ENCODE data around the gene WDFY2. TPM values are rescaled to one million over a fixed set of nuclear protein-coding genes. Genes with fewer than 3 reads are reported as not detected.
"Not testable (repeated sequence)": the region's sequence is repeated elsewhere in the genome, so short reads cannot be mapped to it uniquely, and the experiment has no call there.

WDFY2 gene
- total and polyA plus RNA-seq, 4 donors: 2.5 to 24.4 (median 11.2) TPM

- H3K36me3 ChIP-seq (ENCODE audit: control insufficient read depth in 1 of 2, insufficient read depth in 2 of 2, low read length in 1 of 2): no peaks in the 10 kb centered on the region
- peaks cover 6 to 10% of the 10 kb centered on the region in 2 donors for H3K4me1 ChIP-seq (ENCODE audit: control insufficient read depth in 1 of 2, insufficient read depth in 2 of 2, low read length in 2 of 2)
- no peaks in the 10 kb centered on the region for H3K9me3 ChIP-seq (ENCODE audit: control insufficient read depth, low read length)
- ATAC-seq (ENCODE audit: low FRiP score) (no peak), DNase-seq (no peak)
- H3K27ac ChIP-seq (ENCODE audit: low read depth in 1 of 2, low read length in 2 of 2): peak overlapping the region in 1 of 2 donors; percentile 57
- no peaks in the 10 kb centered on the region for H3K27me3 ChIP-seq (ENCODE audit: control insufficient read depth in 1 of 2, insufficient read depth in 2 of 2, low read length in 1 of 2)
- intact Hi-C loops (cut with DNase I): no loop called here
- no peak overlapping the region for H3K4me3 ChIP-seq (ENCODE audit: low read length in 2 of 2)
- 9 to 15% methylated on average over 1 of the region's 1 CpG for WGBS, 2 donors
Observed at GRCh38 chr13:51590231-51590970, 6.1 kb downstream of the WDFY2 start.

DNA sequence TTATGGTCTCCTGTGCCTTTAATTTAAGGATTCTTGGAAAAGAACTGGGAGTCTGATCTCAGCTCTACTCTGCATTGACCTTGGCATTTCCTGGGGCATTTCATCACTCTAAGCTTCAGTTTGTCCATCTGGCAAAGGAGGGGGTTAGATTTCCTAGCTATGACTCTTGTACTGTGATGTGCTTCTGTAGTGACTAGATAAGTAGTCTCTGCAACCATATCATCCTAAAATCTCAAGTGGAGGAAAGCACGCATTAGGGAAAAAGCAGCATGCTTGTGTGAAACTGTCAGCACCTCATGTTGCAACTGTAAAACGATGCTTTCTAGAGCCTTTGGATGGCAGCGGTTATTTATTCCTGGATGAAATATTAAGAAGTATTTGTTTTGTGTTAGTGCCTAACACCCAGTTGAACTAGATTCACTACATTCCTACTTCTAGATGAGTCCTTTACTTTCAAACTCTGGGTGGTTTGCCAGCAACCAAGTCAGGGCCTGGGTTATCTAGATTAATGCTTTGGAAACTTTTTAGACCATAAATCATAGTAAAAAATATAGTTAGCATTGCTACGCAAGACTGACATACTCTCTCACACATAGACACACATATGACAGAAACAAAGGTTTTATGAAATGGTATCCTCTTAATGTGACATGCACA is 6.8 kb downstream of the WDFY2 start:
- peaks cover 6 to 10% of the 10 kb centered on the region in 2 donors for H3K4me1 ChIP-seq (ENCODE audit: control insufficient read depth in 1 of 2, insufficient read depth in 2 of 2, low read length in 2 of 2)
- intact Hi-C loops (cut with DNase I): no loop called here
- no peak for DNase-seq

GRCh38 chr13:51591938-51592337 is 7.7 kb downstream of the WDFY2 start:
- H3K27ac ChIP-seq (ENCODE audit: low read depth in 1 of 2, low read length in 2 of 2): peak overlapping the region in 1 of 2 donors; percentile 57
- WGBS, 2 donors: 82 to 85% methylated on average over 1 of the region's 1 CpG
- H3K27me3 ChIP-seq (ENCODE audit: control insufficient read depth in 1 of 2, insufficient read depth in 2 of 2, low read length in 1 of 2); intact Hi-C loops (cut with DNase I); ATAC-seq (ENCODE audit: low FRiP score); H3K36me3 ChIP-seq (ENCODE audit: control insufficient read depth in 1 of 2, insufficient read depth in 2 of 2, low read length in 1 of 2); H3K9me3 ChIP-seq (ENCODE audit: control insufficient read depth, low read length); DNase-seq; H3K4me1 ChIP-seq (ENCODE audit: control insufficient read depth in 1 of 2, insufficient read depth in 2 of 2, low read length in 2 of 2); H3K4me3 ChIP-seq (ENCODE audit: low read length in 2 of 2): not testable (repeated sequence)

More for the DNA sequence above, 6.8 kb downstream of the WDFY2 start:
- Histone ChIP-seq H3K27ac (ENCODE audit: low read depth in 1 of 2, low read length in 2 of 2) (peak overlapping the region; percentile 12 to 57), H3K36me3 (ENCODE audit: control insufficient read depth in 1 of 2, insufficient read depth in 2 of 2, low read length in 1 of 2) (no peaks in the 10 kb centered on the region), H3K9me3 (ENCODE audit: control insufficient read depth, low read length) (no peaks in the 10 kb centered on the region), H3K27me3 (ENCODE audit: control insufficient read depth in 1 of 2, insufficient read depth in 2 of 2, low read length in 1 of 2) (no peaks in the 10 kb centered on the region), H3K4me3 (ENCODE audit: low read length in 2 of 2) (no peak overlapping the region)
- 3 to 6% methylated on average over 4 of the region's 4 CpGs for WGBS, 2 donors
- peak; percentile 78 for ATAC-seq (ENCODE audit: low FRiP score)

DNA sequence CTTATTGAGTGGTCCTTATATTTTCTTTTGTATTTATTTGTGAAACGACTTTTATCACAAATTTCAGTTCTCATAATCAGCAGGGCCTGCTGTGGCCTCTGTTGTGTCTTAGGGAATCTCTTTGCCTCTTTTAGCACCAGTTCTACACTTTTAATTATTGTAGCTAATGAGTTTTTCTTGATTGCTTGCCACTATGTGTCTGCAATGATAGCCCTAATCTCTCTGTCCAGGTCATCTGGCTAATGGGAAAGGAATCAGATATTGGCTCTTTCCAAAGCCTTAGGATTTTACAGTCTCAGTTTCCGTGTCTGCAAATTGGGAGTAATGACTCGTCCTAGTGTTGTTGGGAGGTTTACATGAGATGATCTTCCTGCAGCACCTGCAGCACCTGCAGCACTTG is 10.2 kb downstream of the WDFY2 start:
- WGBS, 2 donors: 69 to 71% methylated on average over 3 of the region's 3 CpGs
- ATAC-seq (ENCODE audit: low FRiP score) (no peak), DNase-seq (no peak)
- intact Hi-C loops (cut with DNase I): no loop called here
- no peak overlapping the region for H3K4me3 ChIP-seq (ENCODE audit: low read length in 2 of 2)
- H3K36me3 ChIP-seq (ENCODE audit: control insufficient read depth in 1 of 2, insufficient read depth in 2 of 2, low read length in 1 of 2): no peaks in the 10 kb centered on the region
- peaks cover 1 to 14% of the 10 kb centered on the region in 2 donors for H3K4me1 ChIP-seq (ENCODE audit: control insufficient read depth in 1 of 2, insufficient read depth in 2 of 2, low read length in 2 of 2)
- no peaks in the 10 kb centered on the region for H3K27me3 ChIP-seq (ENCODE audit: control insufficient read depth in 1 of 2, insufficient read depth in 2 of 2, low read length in 1 of 2)
- no peak overlapping the region for H3K27ac ChIP-seq (ENCODE audit: low read depth in 1 of 2, low read length in 2 of 2)
- H3K9me3 ChIP-seq (ENCODE audit: control insufficient read depth, low read length): no peaks in the 10 kb centered on the region

GRCh38 chr13:51595416-51595815 is 11.2 kb downstream of the WDFY2 start:
- no peaks in the 10 kb centered on the region for H3K27me3 ChIP-seq (ENCODE audit: control insufficient read depth in 1 of 2, insufficient read depth in 2 of 2, low read length in 1 of 2)
- H3K36me3 ChIP-seq (ENCODE audit: control insufficient read depth in 1 of 2, insufficient read depth in 2 of 2, low read length in 1 of 2): no peaks in the 10 kb centered on the region
- no peaks in the 10 kb centered on the region for H3K9me3 ChIP-seq (ENCODE audit: control insufficient read depth, low read length)
- no peak overlapping the region for H3K27ac ChIP-seq (ENCODE audit: low read depth in 1 of 2, low read length in 2 of 2)
- 52 to 71% methylated on average over 3 of the region's 3 CpGs for WGBS, 2 donors
- intact Hi-C loops (cut with DNase I): no loop called here
- no peak overlapping the region for H3K4me3 ChIP-seq (ENCODE audit: low read length in 2 of 2)
- no peak for ATAC-seq (ENCODE audit: low FRiP score)
- H3K4me1 ChIP-seq (ENCODE audit: control insufficient read depth in 1 of 2, insufficient read depth in 2 of 2, low read length in 2 of 2): peaks cover 3 to 11% of the 10 kb centered on the region in 2 donors
- DNase-seq: no peak

GRCh38 chr13:51596541-51596940 is 12.3 kb downstream of the WDFY2 start:
- no peaks in the 10 kb centered on the region for H3K36me3 ChIP-seq (ENCODE audit: control insufficient read depth in 1 of 2, insufficient read depth in 2 of 2, low read length in 1 of 2)
- no peaks in the 10 kb centered on the region for H3K27me3 ChIP-seq (ENCODE audit: control insufficient read depth in 1 of 2, insufficient read depth in 2 of 2, low read length in 1 of 2)
- H3K9me3 ChIP-seq (ENCODE audit: control insufficient read depth, low read length): no peaks in the 10 kb centered on the region
- no peak overlapping the region for H3K27ac ChIP-seq (ENCODE audit: low read depth in 1 of 2, low read length in 2 of 2)
- WGBS, 2 donors: 64 to 70% methylated on average over 2 of the region's 2 CpGs
- DNase-seq: no peak
- no peak for ATAC-seq (ENCODE audit: low FRiP score)
- intact Hi-C loops (cut with DNase I): no loop called here
- no peak overlapping the region for H3K4me3 ChIP-seq (ENCODE audit: low read length in 2 of 2)
- H3K4me1 ChIP-seq (ENCODE audit: control insufficient read depth in 1 of 2, insufficient read depth in 2 of 2, low read length in 2 of 2): peaks cover 6 to 8% of the 10 kb centered on the region in 2 donors

DNA sequence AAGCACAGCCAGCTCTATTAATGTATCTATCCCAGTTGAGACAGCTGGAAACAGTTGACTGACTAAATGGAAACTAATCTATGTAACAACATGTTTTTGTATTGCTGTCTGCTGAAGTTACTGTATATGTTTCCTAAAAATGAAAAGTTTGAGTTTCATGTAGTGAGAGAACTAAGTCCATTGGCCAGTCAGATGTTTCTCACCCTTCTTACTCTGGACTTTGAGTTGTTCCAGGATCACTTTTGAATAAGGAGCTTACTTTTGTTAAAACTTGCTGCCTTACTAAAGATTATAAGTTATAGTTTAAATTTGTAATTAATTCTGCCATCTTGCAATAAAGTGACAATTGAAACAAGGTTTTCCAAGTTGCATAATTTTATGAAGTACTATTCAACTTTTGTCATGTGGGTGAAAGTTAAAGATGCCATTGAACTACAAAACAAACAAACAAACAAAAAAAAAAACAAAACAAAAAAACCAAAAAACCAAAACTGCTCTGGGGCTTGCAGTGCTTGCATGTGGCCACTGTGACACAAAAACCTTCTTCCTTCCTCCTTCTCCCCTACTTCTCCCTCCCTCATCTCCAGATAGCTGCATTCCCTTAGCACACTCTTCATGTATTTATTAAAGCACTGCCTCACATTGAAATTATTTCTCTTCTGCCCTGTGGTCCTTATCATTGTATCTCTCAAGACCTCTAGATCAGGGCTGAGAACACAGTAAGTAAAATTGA is 15.3 kb downstream of the WDFY2 start:
- H3K4me1 ChIP-seq (ENCODE audit: control insufficient read depth in 1 of 2, insufficient read depth in 2 of 2, low read length in 2 of 2): peaks cover 4 to 6% of the 10 kb centered on the region in 2 donors
- intact Hi-C loops (cut with DNase I): no loop called here
- DNase-seq (no peak), ATAC-seq (ENCODE audit: low FRiP score) (no peak)
- H3K4me3 ChIP-seq (ENCODE audit: low read length in 2 of 2): no peak overlapping the region
- H3K27me3 ChIP-seq (ENCODE audit: control insufficient read depth in 1 of 2, insufficient read depth in 2 of 2, low read length in 1 of 2): no peaks in the 10 kb centered on the region
- H3K27ac ChIP-seq (ENCODE audit: low read depth in 1 of 2, low read length in 2 of 2): no peak overlapping the region
- no peaks in the 10 kb centered on the region for H3K36me3 ChIP-seq (ENCODE audit: control insufficient read depth in 1 of 2, insufficient read depth in 2 of 2, low read length in 1 of 2)
- no peaks in the 10 kb centered on the region for H3K9me3 ChIP-seq (ENCODE audit: control insufficient read depth, low read length)

DNA sequence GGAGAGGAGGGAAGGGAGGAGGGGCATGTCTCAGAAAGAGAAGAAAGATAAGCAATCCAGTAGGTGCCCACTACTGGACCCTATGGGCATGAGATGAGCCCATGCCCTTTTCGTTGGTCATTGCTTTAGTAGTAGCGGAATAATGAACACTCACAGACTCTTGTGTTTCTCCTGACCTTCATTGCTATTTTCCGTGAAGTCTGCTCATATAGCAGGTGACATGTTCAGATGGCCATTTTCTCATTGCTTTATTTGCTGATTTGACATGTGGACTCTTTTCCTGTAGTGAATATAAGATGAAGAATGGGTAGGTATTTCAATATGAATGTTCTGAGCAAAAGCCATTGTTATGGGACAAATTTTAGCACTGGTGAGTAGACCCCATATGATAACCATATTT is 16.4 kb downstream of the WDFY2 start:
- ATAC-seq (ENCODE audit: low FRiP score): no peak
- WGBS, 2 donors: 98% methylated on average over 3 of the region's 3 CpGs
- Histone ChIP-seq H3K27ac (ENCODE audit: low read depth in 1 of 2, low read length in 2 of 2) (no peak overlapping the region), H3K9me3 (ENCODE audit: control insufficient read depth, low read length) (no peaks in the 10 kb centered on the region), H3K36me3 (ENCODE audit: control insufficient read depth in 1 of 2, insufficient read depth in 2 of 2, low read length in 1 of 2) (no peaks in the 10 kb centered on the region), H3K4me3 (ENCODE audit: low read length in 2 of 2) (no peak overlapping the region), H3K4me1 (ENCODE audit: control insufficient read depth in 1 of 2, insufficient read depth in 2 of 2, low read length in 2 of 2) (peaks cover 4 to 5% of the 10 kb centered on the region in 2 donors), H3K27me3 (ENCODE audit: control insufficient read depth in 1 of 2, insufficient read depth in 2 of 2, low read length in 1 of 2) (no peaks in the 10 kb centered on the region)
- no peak for DNase-seq
- intact Hi-C loops (cut with DNase I): no loop called here
